ENCODE measurements around the gene WDR77.

- no peak for TF ChIP-seq RELA (CRISPR knock-in tag; IDR thresholded peaks at IDR 0.05; ENCODE audit: borderline replicate concordance)
- no peak for TF ChIP-seq SP1 (CRISPR knock-in tag; conservative IDR thresholded peaks at IDR 0.05)
- no peak for TF ChIP-seq USF1 (CRISPR knock-in tag; IDR thresholded peaks at IDR 0.05)
- no peak for TF ChIP-seq ZNF121 (CRISPR knock-in tag; IDR thresholded peaks at IDR 0.05)
- TF ChIP-seq NR3C1 (CRISPR knock-in tag; conservative IDR thresholded peaks at IDR 0.05; ENCODE audit: low read depth), result no peak
Observed at GRCh38 chr1:111417755-111418154, 31.3 kb downstream of the WDR77 start.

All from WTC11 (cell line).